Neural progenitor cell (in vitro differentiated cells): ENCODE data around the gene AQP11.

Source experiments
- EZH2 ChIP-seq: fragments of 200-600 bp; sonication (generic); IDR thresholded peaks from 2 replicates; pipeline ENCODE4 v1.6.1; 2017; ENCODE audit warnings: antibody characterized with exemption, mild to moderate bottlenecking, moderate library complexity
- TF ChIP-seq, protein P1 (sequence below): fragments of 200-600 bp; sonication (generic); IDR thresholded peaks from 2 replicates; pipeline ENCODE4 v1.5.1; 2017; ENCODE audit warnings: antibody characterized with exemption, mild to moderate bottlenecking

DNA sequence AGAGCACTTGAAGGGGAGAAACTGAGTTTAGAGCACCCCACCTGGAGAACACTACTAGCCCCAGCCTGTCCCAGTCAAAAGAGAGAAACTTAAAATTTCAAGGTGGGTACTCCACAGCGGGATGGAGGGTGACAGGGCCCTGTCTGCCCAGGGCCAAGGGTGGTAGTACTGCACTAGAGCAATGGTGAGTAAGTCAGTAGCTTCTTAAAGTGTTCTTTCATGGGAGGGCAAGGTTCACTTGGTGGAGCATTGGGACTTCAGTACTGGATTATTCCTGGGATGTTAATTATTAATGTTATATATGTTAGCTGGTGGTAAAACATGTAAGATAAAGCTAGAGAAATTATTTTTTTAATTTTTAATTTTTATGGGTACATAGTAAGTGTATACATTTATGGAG, 28.5 kb upstream of the AQP11 start:
- TF ChIP-seq, protein P1, sequence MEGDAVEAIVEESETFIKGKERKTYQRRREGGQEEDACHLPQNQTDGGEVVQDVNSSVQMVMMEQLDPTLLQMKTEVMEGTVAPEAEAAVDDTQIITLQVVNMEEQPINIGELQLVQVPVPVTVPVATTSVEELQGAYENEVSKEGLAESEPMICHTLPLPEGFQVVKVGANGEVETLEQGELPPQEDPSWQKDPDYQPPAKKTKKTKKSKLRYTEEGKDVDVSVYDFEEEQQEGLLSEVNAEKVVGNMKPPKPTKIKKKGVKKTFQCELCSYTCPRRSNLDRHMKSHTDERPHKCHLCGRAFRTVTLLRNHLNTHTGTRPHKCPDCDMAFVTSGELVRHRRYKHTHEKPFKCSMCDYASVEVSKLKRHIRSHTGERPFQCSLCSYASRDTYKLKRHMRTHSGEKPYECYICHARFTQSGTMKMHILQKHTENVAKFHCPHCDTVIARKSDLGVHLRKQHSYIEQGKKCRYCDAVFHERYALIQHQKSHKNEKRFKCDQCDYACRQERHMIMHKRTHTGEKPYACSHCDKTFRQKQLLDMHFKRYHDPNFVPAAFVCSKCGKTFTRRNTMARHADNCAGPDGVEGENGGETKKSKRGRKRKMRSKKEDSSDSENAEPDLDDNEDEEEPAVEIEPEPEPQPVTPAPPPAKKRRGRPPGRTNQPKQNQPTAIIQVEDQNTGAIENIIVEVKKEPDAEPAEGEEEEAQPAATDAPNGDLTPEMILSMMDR = no peak
- TF ChIP-seq EZH2 = no peak
